Liver (tissue), 9 donors: ENCODE data around the gene SLC22A25. TPM values are rescaled to one million over a fixed set of nuclear protein-coding genes. Genes with fewer than 3 reads are reported as not detected.

Experiments used
- DNase-seq: peaks from one replicate; pipeline ENCODE4 v3.0.0-alpha.2; 2017; ENCODE audit warnings: low spot score
- H3K27ac ChIP-seq, 2 donors: one replicate each; pipeline ENCODE4 v1.7.0; 2013; ENCODE audit warnings: inconsistent platforms in 2 of 2, low read length in 2 of 2, control low read depth in 1 of 2, low read depth in 1 of 2, mild to moderate bottlenecking in 1 of 2
- H3K27me3 ChIP-seq, 4 donors: one replicate each; pipeline versions ENCODE4 v1.6.1 to v1.7.0; 2013; ENCODE audit warnings: low read length in 3 of 4, inconsistent platforms in 1 of 4, mild to moderate bottlenecking in 1 of 4, moderate library complexity in 1 of 4; ENCODE audit not compliant: control insufficient read depth in 4 of 4, insufficient read depth in 4 of 4
- H3K36me3 ChIP-seq, 4 donors: one replicate each; pipeline versions ENCODE4 v1.6.1 to v1.7.0; 2013; ENCODE audit warnings: low read length in 3 of 4, mild to moderate bottlenecking in 3 of 4, low read depth in 1 of 4, moderate library complexity in 1 of 4; ENCODE audit not compliant: control insufficient read depth in 4 of 4, insufficient read depth in 3 of 4
- H3K4me1 ChIP-seq, 4 donors: one replicate each; pipeline versions ENCODE4 v1.6.1 to v1.7.0; 2013; ENCODE audit warnings: low read length in 3 of 4, mild to moderate bottlenecking in 3 of 4, moderate library complexity in 1 of 4; ENCODE audit not compliant: control insufficient read depth in 4 of 4, insufficient read depth in 4 of 4
- H3K4me3 ChIP-seq, 3 donors: one replicate each; pipeline versions ENCODE4 v1.6.1 to v1.7.0; 2013; ENCODE audit warnings: low read length in 3 of 3, control low read depth in 1 of 3, low read depth in 1 of 3, mild to moderate bottlenecking in 1 of 3
- H3K9ac ChIP-seq, 2 donors: one replicate each; pipeline ENCODE4 v1.7.0; 2013; ENCODE audit warnings: low read length in 2 of 2, mild to moderate bottlenecking in 2 of 2, moderate library complexity in 2 of 2, control low read depth in 1 of 2, low read depth in 1 of 2
- H3K9me3 ChIP-seq, 4 donors: one replicate each; pipeline versions ENCODE4 v1.6.1 to v1.7.0; 2013; ENCODE audit warnings: low read length in 3 of 4; ENCODE audit not compliant: control insufficient read depth in 4 of 4
- ATF3 ChIP-seq: IDR thresholded peaks from 2 replicates; pipeline ENCODE4 v1.6.1; 2016; ENCODE audit warnings: antibody characterized with exemption
- CTCF ChIP-seq: fragments of 150-350 bp; IDR thresholded peaks from 2 replicates; pipeline ENCODE4 v1.5.1; 2017; ENCODE audit warnings: improper control_type of control experiment, low read depth, low read length; ENCODE audit not compliant: missing input control
- EGR1 ChIP-seq, 2 donors: IDR thresholded peaks; 2 replicates each; pipeline ENCODE4 v1.6.1; 2016 to 2018; ENCODE audit warnings: antibody characterized with exemption in 2 of 2, low read depth in 2 of 2
- FOXA1 ChIP-seq: IDR thresholded peaks from 2 replicates; pipeline ENCODE4 v1.6.1; 2016; ENCODE audit warnings: antibody characterized with exemption
- FOXA2 ChIP-seq: IDR thresholded peaks from 2 replicates; pipeline ENCODE4 v1.6.1; 2016; ENCODE audit warnings: antibody characterized with exemption
- GABPA ChIP-seq, 2 donors: IDR thresholded peaks in 1 of 2; conservative IDR thresholded peaks in 1 of 2; 2 replicates each; pipeline ENCODE4 v1.6.1; 2016; ENCODE audit warnings: antibody characterized with exemption in 2 of 2, mild to moderate bottlenecking in 1 of 2, moderate library complexity in 1 of 2
- HNF4A ChIP-seq, 2 donors: conservative IDR thresholded peaks; 2 replicates each; pipeline ENCODE4 v1.6.1; 2016; ENCODE audit warnings: antibody characterized with exemption in 2 of 2, mild to moderate bottlenecking in 2 of 2
- HNF4G ChIP-seq: IDR thresholded peaks from 2 replicates; pipeline ENCODE4 v1.6.1; 2016; ENCODE audit warnings: antibody characterized with exemption
- JUND ChIP-seq, 2 donors: IDR thresholded peaks; 2 replicates each; pipeline ENCODE4 v1.6.1; 2016; ENCODE audit warnings: antibody characterized with exemption in 2 of 2
- MAX ChIP-seq: IDR thresholded peaks from 2 replicates; pipeline ENCODE4 v1.6.1; 2016; ENCODE audit warnings: antibody characterized with exemption
- NR2F2 ChIP-seq: IDR thresholded peaks from 2 replicates; pipeline ENCODE4 v1.6.1; 2016; ENCODE audit warnings: antibody characterized with exemption
- RAD21 ChIP-seq, 2 donors: IDR thresholded peaks; 2 replicates each; pipeline ENCODE4 v1.6.1; 2016; ENCODE audit warnings: antibody characterized with exemption in 2 of 2, mild to moderate bottlenecking in 2 of 2
- REST ChIP-seq: IDR thresholded peaks from 2 replicates; pipeline ENCODE4 v1.6.1; 2016; ENCODE audit warnings: antibody characterized with exemption, mild to moderate bottlenecking
- RXRA ChIP-seq, 2 donors: IDR thresholded peaks; 2 replicates each; pipeline ENCODE4 v1.6.1; 2017 to 2018; ENCODE audit warnings: antibody characterized with exemption in 2 of 2, mild to moderate bottlenecking in 1 of 2
- SP1 ChIP-seq: IDR thresholded peaks from 2 replicates; pipeline ENCODE4 v1.6.1; 2018; ENCODE audit warnings: antibody characterized with exemption, mild to moderate bottlenecking
- TAF1 ChIP-seq: conservative IDR thresholded peaks from 2 replicates; pipeline ENCODE4 v1.6.1; 2016; ENCODE audit warnings: antibody characterized with exemption, mild to moderate bottlenecking
- YY1 ChIP-seq: IDR thresholded peaks from 2 replicates; pipeline ENCODE4 v1.6.1; 2016; ENCODE audit warnings: antibody characterized with exemption, mild to moderate bottlenecking
- ZBTB33 ChIP-seq: IDR thresholded peaks from 2 replicates; pipeline ENCODE4 v1.6.1; 2016; ENCODE audit warnings: antibody characterized with exemption
- WGBS: extraction: QIAGEN DNeasy Blood & Tissue Kit; methylation state at CpG from one replicate; pipeline ENCODE4 v1.1.7; 2013; 5-methylcytosine and 5-hydroxymethylcytosine counted together
- polyA plus RNA-seq, 2 donors: library from polyadenylated mRNA; stranded (reverse) in 1 of 2; unstranded in 1 of 2; fragments of 200-250 nt in 1 of 2; fragments of >200 nt in 1 of 2; fragmentation: Nextera tagmentation in 1 of 2; extraction: Ambion mirVana in 1 of 2; gene quantifications; one replicate each; pipeline versions ENCODE4 v1.2.1 to v1.2.3, GENCODE V29; 2013 to 2015
- total RNA-seq, 2 donors: library from RNA; depleted of rRNA; stranded (reverse); fragments of >200 nt; gene quantifications; one replicate each; pipeline ENCODE4 v1.2.3, GENCODE V29; 2014
- donor health status: healthy.
- donor health status: healthy.
- donor health status: healthy.
- donor health status: healthy.
- donor health status: healthy.

The SLC22A25 gene
- total and polyA plus RNA-seq, 4 donors: 3.3 to 35.3 (median 20.9) TPM

- DNase-seq: no peak
- H3K36me3 ChIP-seq: peaks cover 5 to 27% (median 23%) of the 10 kb centered on the region in 4 donors
- peaks cover 0 to 42% (median 32%) of the 10 kb centered on the region in 4 donors for H3K4me1 ChIP-seq
- 23% methylated on average over 1 of the region's 1 CpG for WGBS
- peak overlapping the region; percentile 65 to 73 for H3K27ac ChIP-seq
- H3K9ac ChIP-seq: peak overlapping the region; percentile 22 to 70
- H3K27me3 ChIP-seq: no peaks in the 10 kb centered on the region
- H3K4me3 ChIP-seq: peak overlapping the region in 2 of 3 donors; percentile 11 to 40
- TF ChIP-seq FOXA2 (no peak), GABPA (IDR thresholded peaks at IDR 0.05 in 1 of 2, conservative IDR thresholded peaks at IDR 0.05 in 1 of 2) (no peak), ATF3 (no peak), SP1 (no peak), JUND (IDR thresholded peaks at IDR 0.05) (no peak), TAF1 (no peak), NR2F2 (no peak), RXRA (IDR thresholded peaks at IDR 0.05) (no peak), EGR1 (IDR thresholded peaks at IDR 0.05; ENCODE audit: low read depth in 2 of 2) (no peak), FOXA1 (no peak), HNF4G (no peak), MAX (no peak), REST (no peak)
- no peaks in the 10 kb centered on the region for H3K9me3 ChIP-seq
These were observed 3.3 kb downstream of the SLC22A25 start for GRCh38 chr11:63240098-63240497.

- Histone ChIP-seq H3K27me3 (no peaks in the 10 kb centered on the region), H3K27ac (peak overlapping the region; percentile 65 to 73), H3K9me3 (no peaks in the 10 kb centered on the region), H3K9ac (peak overlapping the region in 1 of 2 donors; percentile 70), H3K4me1 (peaks cover 0 to 42% (median 31%) of the 10 kb centered on the region in 4 donors), H3K4me3 (peak overlapping the region; percentile 11 to 40 (median 20)), H3K36me3 (peaks cover 5 to 27% (median 23%) of the 10 kb centered on the region in 4 donors)
- DNase-seq: no peak
- no peak for TF ChIP-seq RXRA (IDR thresholded peaks at IDR 0.05)
- no peak for TF ChIP-seq FOXA1
- TF ChIP-seq SP1: no peak
- TF ChIP-seq GABPA (IDR thresholded peaks at IDR 0.05 in 1 of 2, conservative IDR thresholded peaks at IDR 0.05 in 1 of 2): no peak
- TF ChIP-seq ZBTB33: no peak
- no peak for TF ChIP-seq ATF3
- TF ChIP-seq HNF4G: no peak
- no peak for TF ChIP-seq YY1
- no peak for TF ChIP-seq NR2F2
- TF ChIP-seq HNF4A (conservative IDR thresholded peaks at IDR 0.05): no peak
- TF ChIP-seq RAD21 (IDR thresholded peaks at IDR 0.05): no peak
- no peak for TF ChIP-seq FOXA2
- TF ChIP-seq JUND (IDR thresholded peaks at IDR 0.05): no peak
- TF ChIP-seq TAF1: no peak
- no peak for TF ChIP-seq EGR1 (IDR thresholded peaks at IDR 0.05; ENCODE audit: low read depth in 2 of 2)
- no peak for TF ChIP-seq CTCF
- no peak for TF ChIP-seq MAX
- TF ChIP-seq REST: no peak
These were observed 4.1 kb downstream of the SLC22A25 start for GRCh38 chr11:63239254-63239653.
